NT2/D1 (cell line): ENCODE data around the gene HSF4.

Experiments used
- SUZ12 ChIP-seq: IDR thresholded peaks from 2 replicates; pipeline ENCODE4 v1.6.1; 2011; ENCODE audit not compliant: insufficient read length, insufficient read depth; ENCODE audit errors: extremely low read depth
- YY1 ChIP-seq: IDR thresholded peaks from 2 replicates; pipeline ENCODE4 v1.6.1; 2011; ENCODE audit not compliant: insufficient read length, insufficient read depth
- ZNF274 ChIP-seq: IDR thresholded peaks from 2 replicates; pipeline ENCODE4 v1.6.1; 2011; ENCODE audit warnings: mild to moderate bottlenecking, low read depth, low read length

DNA sequence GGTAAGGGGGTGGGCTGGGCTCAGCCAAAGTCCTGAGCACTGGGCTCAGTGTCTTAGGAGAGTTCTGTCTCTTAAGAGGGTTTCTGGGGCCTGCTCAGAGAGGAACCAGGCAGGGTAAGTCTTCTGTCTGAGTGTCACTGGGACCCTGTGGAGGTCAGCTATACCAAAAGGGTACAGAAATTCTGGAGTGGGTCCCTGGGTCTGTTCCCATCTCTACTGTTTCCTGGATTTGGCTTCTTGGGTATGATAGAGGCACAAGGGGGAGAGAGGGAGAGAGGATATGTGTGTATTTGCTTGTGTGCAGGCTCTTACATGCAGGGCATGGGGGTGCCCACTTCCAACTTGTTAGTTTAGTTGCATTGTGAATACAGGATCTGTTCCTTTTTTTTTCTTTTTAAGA is 29.0 kb downstream of the HSF4 start:
- no peak for TF ChIP-seq ZNF274
- TF ChIP-seq YY1: no peak
- no peak for TF ChIP-seq SUZ12
